Mesenchymal stem cell (in vitro differentiated cells and primary cell): ENCODE results near the gene R3HCC1L.

Experiments used
- DNase-seq: peaks from one replicate; pipeline ENCODE4 v3.0.0-alpha.2; 2013
- H2AFZ ChIP-seq: one replicate; pipeline ENCODE4 v1.6.1; 2013; ENCODE audit warnings: low read depth, mild to moderate bottlenecking, control low read depth, inconsistent platforms, low read length, moderate library complexity
- H2AK5ac ChIP-seq: 2 replicates; pipeline ENCODE4 v1.6.1; 2013; ENCODE audit warnings: low read length, moderate library complexity, mild to moderate bottlenecking, inconsistent platforms; ENCODE audit not compliant: severe bottlenecking
- H2BK120ac ChIP-seq: one replicate; pipeline ENCODE4 v1.6.1; 2013; ENCODE audit warnings: low read depth, mild to moderate bottlenecking, inconsistent platforms, low read length, moderate library complexity
- H2BK12ac ChIP-seq, 2 experiments: one replicate each; pipeline ENCODE4 v1.6.1; 2013; ENCODE audit warnings: inconsistent platforms in 2 of 2, low read length in 2 of 2, mild to moderate bottlenecking in 2 of 2, moderate library complexity in 2 of 2, control low read depth in 1 of 2
- H2BK15ac ChIP-seq: one replicate; pipeline ENCODE4 v1.6.1; 2013; ENCODE audit warnings: mild to moderate bottlenecking, low read depth, inconsistent platforms; ENCODE audit not compliant: poor library complexity, severe bottlenecking
- H2BK5ac ChIP-seq: 2 replicates; pipeline ENCODE4 v1.6.1; 2013; ENCODE audit warnings: low read depth, mild to moderate bottlenecking, low read length, control low read depth, inconsistent platforms; ENCODE audit not compliant: poor library complexity, severe bottlenecking
- H3K14ac ChIP-seq, 2 experiments: one replicate each; pipeline ENCODE4 v1.6.1; 2013; ENCODE audit warnings: inconsistent platforms in 2 of 2, low read length in 2 of 2, control low read depth in 1 of 2, mild to moderate bottlenecking in 1 of 2, moderate library complexity in 1 of 2
- H3K18ac ChIP-seq, 2 experiments: one replicate each; pipeline ENCODE4 v1.6.1; 2013; ENCODE audit warnings: inconsistent platforms in 2 of 2, low read length in 2 of 2, control low read depth in 1 of 2, low read depth in 1 of 2, mild to moderate bottlenecking in 1 of 2
- H3K23ac ChIP-seq, 2 experiments: one replicate each; pipeline ENCODE4 v1.6.1; 2013; ENCODE audit warnings: inconsistent platforms in 2 of 2, low read length in 2 of 2, mild to moderate bottlenecking in 2 of 2, moderate library complexity in 2 of 2, control low read depth in 1 of 2
- H3K27ac ChIP-seq: 2 replicates; pipeline ENCODE4 v1.5.1; 2013; ENCODE audit warnings: mild to moderate bottlenecking, moderate library complexity, low read length, control low read depth, inconsistent platforms; ENCODE audit not compliant: poor library complexity, severe bottlenecking
- H3K27me3 ChIP-seq, 2 experiments: 2 replicates each; pipeline versions ENCODE4 v1.6.1 to v1.7.0; 2013; ENCODE audit warnings: low read length in 2 of 2, mild to moderate bottlenecking in 2 of 2, moderate library complexity in 2 of 2, control low read depth in 1 of 2, inconsistent platforms in 1 of 2; ENCODE audit not compliant: control insufficient read depth in 1 of 2, insufficient read depth in 1 of 2
- H3K36me3 ChIP-seq, 2 experiments: 2 replicates each; pipeline versions ENCODE4 v1.6.1 to v1.7.0; 2013; ENCODE audit warnings: low read length in 2 of 2, control low read depth in 1 of 2, inconsistent platforms in 1 of 2, low read depth in 1 of 2, mild to moderate bottlenecking in 1 of 2; ENCODE audit not compliant: insufficient read depth in 2 of 2, control insufficient read depth in 1 of 2
- H3K4ac ChIP-seq, 2 experiments: one replicate each; pipeline ENCODE4 v1.6.1; 2013; ENCODE audit warnings: inconsistent platforms in 2 of 2, low read length in 2 of 2, mild to moderate bottlenecking in 2 of 2, moderate library complexity in 2 of 2, control low read depth in 1 of 2, low read depth in 1 of 2
- H3K4me1 ChIP-seq: 2 replicates; pipeline ENCODE4 v1.6.1; 2013; ENCODE audit warnings: low read depth, low read length, control low read depth; ENCODE audit not compliant: control insufficient read depth, insufficient read depth
- H3K4me2 ChIP-seq: 2 replicates; pipeline ENCODE4 v1.6.1; 2013; ENCODE audit warnings: low read length, mild to moderate bottlenecking, inconsistent platforms; ENCODE audit not compliant: poor library complexity, severe bottlenecking
- H3K4me3 ChIP-seq, 2 experiments: 2 replicates each; pipeline versions ENCODE4 v1.5.1 to v1.7.0; 2013; ENCODE audit warnings: low read length in 2 of 2, mild to moderate bottlenecking in 2 of 2, control low read depth in 1 of 2, low read depth in 1 of 2; ENCODE audit not compliant: insufficient read depth in 1 of 2
- H3K79me1 ChIP-seq: replicated peaks from 2 replicates; pipeline ENCODE4 v1.6.1; 2013; ENCODE audit warnings: mild to moderate bottlenecking, control low read depth, low read length, inconsistent platforms; ENCODE audit not compliant: poor library complexity, severe bottlenecking
- H3K9ac ChIP-seq: 2 replicates; pipeline ENCODE4 v1.7.0; 2013; ENCODE audit warnings: mild to moderate bottlenecking, low read length, moderate library complexity
- H3K9me3 ChIP-seq: 2 replicates; pipeline ENCODE4 v1.7.0; 2013; ENCODE audit warnings: mild to moderate bottlenecking, low read length; ENCODE audit not compliant: control insufficient read depth
- H4K8ac ChIP-seq: one replicate; pipeline ENCODE4 v1.6.1; 2013; ENCODE audit warnings: inconsistent platforms, mild to moderate bottlenecking, low read length, moderate library complexity
- H4K91ac ChIP-seq: one replicate; pipeline ENCODE4 v1.6.1; 2013; ENCODE audit warnings: mild to moderate bottlenecking, low read length, inconsistent platforms
- WGBS: methylation state at CpG from one replicate; pipeline ENCODE4 v1.1.7; 2013; ENCODE audit warnings: mixed read lengths; 5-methylcytosine and 5-hydroxymethylcytosine counted together

Gene R3HCC1L

GRCh38 chr10:98292971-98293370 lies 158.5 kb downstream of the R3HCC1L start:
- Histone ChIP-seq H2AFZ (no peak overlapping the region), H3K23ac (no peak overlapping the region), H2BK15ac (no peak overlapping the region)

DNA sequence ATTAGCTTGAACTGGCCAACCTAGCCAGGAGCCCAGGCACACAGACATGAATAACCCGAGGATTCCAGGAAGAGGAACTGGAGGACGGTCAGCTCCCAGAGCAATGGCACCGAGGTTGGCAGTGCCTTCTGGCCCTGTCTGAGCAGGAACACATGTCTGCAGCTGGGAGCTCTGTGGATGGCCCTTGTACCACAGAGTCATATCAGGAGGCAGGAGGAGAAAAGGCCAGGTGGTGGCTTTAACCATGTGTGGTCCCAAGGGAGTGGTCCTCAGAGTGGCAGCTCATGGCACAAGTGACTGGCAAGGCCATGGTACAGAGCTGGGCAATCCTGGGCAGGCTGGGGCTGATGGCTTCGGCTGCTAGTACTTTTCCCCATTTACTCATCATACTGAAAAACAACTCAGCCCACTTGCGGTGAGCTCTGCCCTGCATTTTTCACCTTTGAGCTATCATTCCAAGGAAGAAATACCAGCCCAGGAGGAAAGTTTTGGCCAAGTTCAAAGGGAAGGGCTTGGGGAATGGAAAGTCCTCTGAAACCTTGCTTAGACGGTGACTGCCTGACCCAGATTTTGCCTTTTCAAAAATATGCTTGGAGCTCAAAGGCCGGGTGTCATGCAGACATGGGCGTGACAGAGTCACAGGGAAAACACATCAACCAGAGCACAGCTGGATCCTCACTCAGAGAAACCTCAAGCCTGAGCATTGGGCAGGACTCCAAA lies 159.3 kb downstream of the R3HCC1L start:
- no peak overlapping the region for H3K27ac ChIP-seq
- no peak overlapping the region for H3K14ac ChIP-seq
- H2BK12ac ChIP-seq: no peak overlapping the region
- H3K4ac ChIP-seq: no peak overlapping the region
- WGBS: 88% methylated on average over 8 of the region's 8 CpGs
- H2BK5ac ChIP-seq: no peak overlapping the region
- no peak overlapping the region for H3K18ac ChIP-seq
- H3K23ac ChIP-seq: no peak overlapping the region
- no peaks in the 10 kb centered on the region for H3K36me3 ChIP-seq
- peaks cover 18% of the 10 kb centered on the region for H3K4me1 ChIP-seq
- no peaks in the 10 kb centered on the region for H3K79me1 ChIP-seq
- no peak for DNase-seq
- H3K9me3 ChIP-seq: no peaks in the 10 kb centered on the region
- H4K91ac ChIP-seq: no peak overlapping the region
- H2BK15ac ChIP-seq: no peak overlapping the region
- H2AFZ ChIP-seq: no peak overlapping the region
- H3K9ac ChIP-seq: no peak overlapping the region
- H4K8ac ChIP-seq: no peak overlapping the region
- no peak overlapping the region for H3K4me2 ChIP-seq
- no peak overlapping the region for H2BK120ac ChIP-seq
- peaks cover 18 to 46% of the 10 kb centered on the region in 2 experiments for H3K27me3 ChIP-seq
- no peak overlapping the region for H3K4me3 ChIP-seq
- peak overlapping the region; percentile 18 for H2AK5ac ChIP-seq

More at GRCh38 chr10:98292971-98293370, 158.5 kb downstream of the R3HCC1L start:
- Histone ChIP-seq H3K4ac (no peak overlapping the region), H3K27ac (no peak overlapping the region), H3K27me3 (peaks cover 13 to 40% of the 10 kb centered on the region in 2 experiments), H4K8ac (no peak overlapping the region), H2BK120ac (no peak overlapping the region), H3K4me2 (no peak overlapping the region), H3K4me1 (peaks cover 18% of the 10 kb centered on the region), H3K18ac (no peak overlapping the region), H3K9me3 (no peaks in the 10 kb centered on the region), H4K91ac (no peak overlapping the region), H3K79me1 (no peaks in the 10 kb centered on the region), H2AK5ac (no peak overlapping the region), H3K14ac (no peak overlapping the region), H3K4me3 (no peak overlapping the region), H3K9ac (no peak overlapping the region), H3K36me3 (no peaks in the 10 kb centered on the region), H2BK5ac (no peak overlapping the region), H2BK12ac (no peak overlapping the region)
- DNase-seq: no peak
- 80% methylated on average over 4 of the region's 4 CpGs for WGBS

GRCh38 chr10:98294270-98294627 lies 159.8 kb downstream of the R3HCC1L start:
- no peak overlapping the region for H3K4ac ChIP-seq
- WGBS: 93% methylated on average over 3 of the region's 3 CpGs
- no peaks in the 10 kb centered on the region for H3K36me3 ChIP-seq
- H3K23ac ChIP-seq: no peak overlapping the region
- peaks cover 18% of the 10 kb centered on the region for H3K4me1 ChIP-seq
- no peak overlapping the region for H3K4me2 ChIP-seq
- no peak overlapping the region for H3K9ac ChIP-seq
- no peaks in the 10 kb centered on the region for H3K9me3 ChIP-seq
- no peak overlapping the region for H2BK12ac ChIP-seq
- DNase-seq: no peak
- H2BK15ac ChIP-seq: no peak overlapping the region
- H2AFZ ChIP-seq: no peak overlapping the region
- no peak overlapping the region for H3K18ac ChIP-seq
- no peak overlapping the region for H3K4me3 ChIP-seq
- H4K8ac ChIP-seq: no peak overlapping the region
- no peak overlapping the region for H3K14ac ChIP-seq
- no peak overlapping the region for H2BK5ac ChIP-seq
- H4K91ac ChIP-seq: no peak overlapping the region
- peaks cover 18 to 50% of the 10 kb centered on the region in 2 experiments for H3K27me3 ChIP-seq
- H3K79me1 ChIP-seq: no peaks in the 10 kb centered on the region
- no peak overlapping the region for H2AK5ac ChIP-seq
- H3K27ac ChIP-seq: no peak overlapping the region
- H2BK120ac ChIP-seq: no peak overlapping the region
